ENCODE results near the gene ING3. TPM values are rescaled to one million over a fixed set of nuclear protein-coding genes. Genes with fewer than 3 reads are reported as not detected.

The ING3 gene
- polyA plus RNA-seq, 3 donors = 22.3 to 26.9 (median 25.9) TPM

DNA sequence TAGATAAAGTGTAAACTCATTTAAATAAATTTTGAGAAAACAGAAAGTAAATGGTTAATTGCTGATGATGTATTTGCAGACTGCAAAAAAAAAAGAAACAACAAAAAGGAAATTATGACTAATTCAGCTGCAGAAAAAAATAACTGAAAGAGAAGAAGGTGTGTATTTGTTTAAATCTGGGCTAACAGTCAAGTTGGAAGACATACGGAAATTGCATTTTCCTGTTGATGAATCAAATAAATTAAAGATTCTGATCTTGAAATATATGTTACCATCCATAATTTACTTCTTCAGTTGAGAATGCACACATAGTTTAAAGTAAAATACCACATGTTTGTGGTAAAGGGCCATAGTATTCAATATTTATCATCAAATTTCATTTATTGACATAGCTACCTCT lies 19.3 kb upstream of the ING3 start:
- H3K27me3 Mint-ChIP-seq (ENCODE audit: low read depth in 3 of 3) = peaks cover 4 to 5% (median 5%) of the 10 kb centered on the region in 3 donors
- H3K4me1 ChIP-seq (ENCODE audit: control insufficient read depth in 1 of 2, insufficient read depth in 2 of 2, low read length in 2 of 2) = peaks cover 0 to 12% of the 10 kb centered on the region in 2 donors
- H3K36me3 ChIP-seq (replicated peaks in 1 of 2; ENCODE audit: control insufficient read depth in 1 of 2, insufficient read depth in 2 of 2, low read length in 2 of 2) = no peaks in the 10 kb centered on the region
- DNase-seq = no peak
- H3K27me3 ChIP-seq (ENCODE audit: control insufficient read depth in 2 of 2, insufficient read depth in 2 of 2, low read length in 2 of 2) = no peaks in the 10 kb centered on the region
- no peak overlapping the region for H2AFZ ChIP-seq (ENCODE audit: insufficient read depth, low read depth, low read length, poor library complexity, severe bottlenecking)
- TF ChIP-seq, protein P1, sequence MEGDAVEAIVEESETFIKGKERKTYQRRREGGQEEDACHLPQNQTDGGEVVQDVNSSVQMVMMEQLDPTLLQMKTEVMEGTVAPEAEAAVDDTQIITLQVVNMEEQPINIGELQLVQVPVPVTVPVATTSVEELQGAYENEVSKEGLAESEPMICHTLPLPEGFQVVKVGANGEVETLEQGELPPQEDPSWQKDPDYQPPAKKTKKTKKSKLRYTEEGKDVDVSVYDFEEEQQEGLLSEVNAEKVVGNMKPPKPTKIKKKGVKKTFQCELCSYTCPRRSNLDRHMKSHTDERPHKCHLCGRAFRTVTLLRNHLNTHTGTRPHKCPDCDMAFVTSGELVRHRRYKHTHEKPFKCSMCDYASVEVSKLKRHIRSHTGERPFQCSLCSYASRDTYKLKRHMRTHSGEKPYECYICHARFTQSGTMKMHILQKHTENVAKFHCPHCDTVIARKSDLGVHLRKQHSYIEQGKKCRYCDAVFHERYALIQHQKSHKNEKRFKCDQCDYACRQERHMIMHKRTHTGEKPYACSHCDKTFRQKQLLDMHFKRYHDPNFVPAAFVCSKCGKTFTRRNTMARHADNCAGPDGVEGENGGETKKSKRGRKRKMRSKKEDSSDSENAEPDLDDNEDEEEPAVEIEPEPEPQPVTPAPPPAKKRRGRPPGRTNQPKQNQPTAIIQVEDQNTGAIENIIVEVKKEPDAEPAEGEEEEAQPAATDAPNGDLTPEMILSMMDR (IDR thresholded peaks at IDR 0.05) = no peak
- peaks cover 26% of the 10 kb centered on the region for H3K4me1 Mint-ChIP-seq
- no peaks in the 10 kb centered on the region for H3K36me3 Mint-ChIP-seq
- no peaks in the 10 kb centered on the region for H4K20me1 ChIP-seq (ENCODE audit: insufficient read depth, low read length)
- H3K9me3 ChIP-seq (replicated peaks in 1 of 2; ENCODE audit: control insufficient read depth in 1 of 2, insufficient read depth in 1 of 2, low read length in 2 of 2) = no peaks in the 10 kb centered on the region
- no peak overlapping the region for H3K27ac Mint-ChIP-seq
- intact Hi-C loops (cut with micrococcal nuclease) = no loop called here
- no peak overlapping the region for H3K4me3 Mint-ChIP-seq
- no peak overlapping the region for H3K27ac ChIP-seq (ENCODE audit: low read depth in 1 of 2, low read length in 2 of 2)
- no peaks in the 10 kb centered on the region for H3K9me3 Mint-ChIP-seq
- no peak overlapping the region for H3K4me3 ChIP-seq (replicated peaks in 1 of 3; ENCODE audit: low read depth in 2 of 3, low read length in 3 of 3)
- no CpG with 5 or more reads among the region's 1 CpG for WGBS (ENCODE audit: insufficient coverage)
- no peak overlapping the region for H3K9ac ChIP-seq (ENCODE audit: insufficient read depth, low read length, poor library complexity, severe bottlenecking)
- H3K79me2 ChIP-seq (ENCODE audit: insufficient read depth, low read length) = no peaks in the 10 kb centered on the region
- H3K4me2 ChIP-seq (replicated peaks; ENCODE audit: extremely low read depth, low read length, poor library complexity, severe bottlenecking) = no peak overlapping the region

- Histone ChIP-seq H3K79me2 (ENCODE audit: insufficient read depth, low read length) (no peaks in the 10 kb centered on the region), H3K4me2 (replicated peaks; ENCODE audit: extremely low read depth, low read length, poor library complexity, severe bottlenecking) (no peak overlapping the region), H3K4me1 (ENCODE audit: control insufficient read depth in 1 of 2, insufficient read depth in 2 of 2, low read length in 2 of 2) (peaks cover 0 to 12% of the 10 kb centered on the region in 2 donors), H3K9me3 (replicated peaks in 1 of 2; ENCODE audit: control insufficient read depth in 1 of 2, insufficient read depth in 1 of 2, low read length in 2 of 2) (no peaks in the 10 kb centered on the region), H3K4me3 (replicated peaks in 1 of 3; ENCODE audit: low read depth in 2 of 3, low read length in 3 of 3) (no peak overlapping the region), H3K27me3 (ENCODE audit: control insufficient read depth in 2 of 2, insufficient read depth in 2 of 2, low read length in 2 of 2) (no peaks in the 10 kb centered on the region), H4K20me1 (ENCODE audit: insufficient read depth, low read length) (no peaks in the 10 kb centered on the region), H3K9ac (ENCODE audit: insufficient read depth, low read length, poor library complexity, severe bottlenecking) (no peak overlapping the region), H3K27ac (ENCODE audit: low read depth in 1 of 2, low read length in 2 of 2) (no peak overlapping the region), H2AFZ (ENCODE audit: insufficient read depth, low read depth, low read length, poor library complexity, severe bottlenecking) (no peak overlapping the region), H3K36me3 (replicated peaks in 1 of 2; ENCODE audit: control insufficient read depth in 1 of 2, insufficient read depth in 2 of 2, low read length in 2 of 2) (no peaks in the 10 kb centered on the region)
- Mint-ChIP-seq H3K4me3 (no peak overlapping the region), H3K36me3 (no peaks in the 10 kb centered on the region), H3K27me3 (ENCODE audit: low read depth in 3 of 3) (peaks cover 2 to 4% (median 3%) of the 10 kb centered on the region in 3 donors), H3K9me3 (no peaks in the 10 kb centered on the region), H3K4me1 (peaks cover 19% of the 10 kb centered on the region), H3K27ac (no peak overlapping the region)
- TF ChIP-seq, protein P1 (IDR thresholded peaks at IDR 0.05) = no peak
- intact Hi-C loops (cut with micrococcal nuclease) = no loop called here
- DNase-seq = no peak
- 89% methylated on average over 1 of the region's 1 CpG for WGBS (ENCODE audit: insufficient coverage)
Measured at GRCh38 chr7:120933475-120933874, 17.1 kb upstream of the ING3 start.
